ENCODE results near the gene ACD. TPM values are rescaled to one million over a fixed set of nuclear protein-coding genes. Genes with fewer than 3 reads are reported as not detected.

The ACD gene
- total RNA-seq, 4 donors from 2014 or later: 20.9 to 33.7 (median 24.4) TPM

- 10 to 12% methylated on average over 2 to 7 of the region's 35 CpGs for WGBS, 2 donors (ENCODE audit: low coverage in 1 of 2)
These were observed 11.2 kb downstream of the ACD start for GRCh38 chr16:67648764-67649407.

DNA sequence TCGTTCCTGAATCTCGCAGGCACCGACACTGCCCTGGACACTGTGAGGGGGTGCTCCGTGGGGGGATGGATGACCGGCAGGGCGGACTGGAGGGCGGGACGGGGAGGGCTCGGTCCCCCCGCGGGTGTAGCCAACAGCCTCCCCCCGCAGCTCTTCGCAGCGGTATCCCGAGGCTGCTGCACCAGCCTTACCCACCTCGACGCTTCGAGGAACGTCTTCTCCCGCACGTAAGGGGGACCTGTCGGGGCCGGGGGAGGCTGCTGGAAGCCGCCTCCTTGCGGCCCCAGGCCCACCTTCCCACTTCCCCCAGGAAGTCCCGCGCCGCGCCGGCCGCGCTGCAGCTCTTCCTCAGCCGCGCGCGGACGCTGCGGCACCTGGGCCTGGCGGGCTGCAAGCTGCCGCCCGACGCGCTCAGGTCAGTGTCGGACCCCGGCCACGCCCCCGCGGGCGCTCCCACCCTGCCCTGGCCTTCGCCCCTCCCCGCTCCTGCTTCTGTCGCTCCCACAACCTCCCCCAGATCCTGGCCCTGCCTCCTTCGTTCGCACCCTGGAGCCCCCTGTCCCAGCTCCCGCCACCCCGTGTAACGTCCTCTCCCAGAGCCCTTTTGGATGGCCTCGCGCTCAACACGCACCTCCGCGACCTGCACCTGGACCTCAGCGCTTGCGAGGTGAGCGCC lies 11.8 kb downstream of the ACD start:
- peaks cover under 1 to 41% (median 9%) of the 10 kb centered on the region in 3 donors for H3K4me1 ChIP-seq
- H3K36me3 ChIP-seq: no peaks in the 10 kb centered on the region
- H3K4me3 ChIP-seq: no peak overlapping the region
- no peaks in the 10 kb centered on the region for H3K9me3 ChIP-seq
- TF ChIP-seq POLR2A (IDR thresholded peaks at IDR 0.05) (no peak), POLR2AphosphoS5 (IDR thresholded peaks at IDR 0.05) (no peak), CTCF (IDR thresholded peaks at IDR 0.05) (no peak), EP300 (IDR thresholded peaks at IDR 0.05) (no peak)
- 10% methylated on average over 9 of the region's 65 CpGs; no CpG with 5 or more reads in 1 of the 2 donors for WGBS, 2 donors (ENCODE audit: low coverage in 1 of 2)
- no peak for ATAC-seq
- peaks cover 92% of the 10 kb centered on the region for H3K27me3 ChIP-seq
- no peak overlapping the region for H3K27ac ChIP-seq

More at GRCh38 chr16:67648764-67649407, 11.2 kb downstream of the ACD start:
- Histone ChIP-seq H3K27me3 (peaks cover 98% of the 10 kb centered on the region), H3K4me3 (no peak overlapping the region), H3K36me3 (no peaks in the 10 kb centered on the region), H3K27ac (no peak overlapping the region), H3K4me1 (peaks cover 5 to 47% (median 15%) of the 10 kb centered on the region in 3 donors), H3K9me3 (no peaks in the 10 kb centered on the region)
- ATAC-seq: no peak
- no peak for TF ChIP-seq CTCF (IDR thresholded peaks at IDR 0.05)
- no peak for TF ChIP-seq POLR2A (IDR thresholded peaks at IDR 0.05)
- no peak for TF ChIP-seq EP300 (IDR thresholded peaks at IDR 0.05)
- no peak for TF ChIP-seq POLR2AphosphoS5 (IDR thresholded peaks at IDR 0.05)

DNA sequence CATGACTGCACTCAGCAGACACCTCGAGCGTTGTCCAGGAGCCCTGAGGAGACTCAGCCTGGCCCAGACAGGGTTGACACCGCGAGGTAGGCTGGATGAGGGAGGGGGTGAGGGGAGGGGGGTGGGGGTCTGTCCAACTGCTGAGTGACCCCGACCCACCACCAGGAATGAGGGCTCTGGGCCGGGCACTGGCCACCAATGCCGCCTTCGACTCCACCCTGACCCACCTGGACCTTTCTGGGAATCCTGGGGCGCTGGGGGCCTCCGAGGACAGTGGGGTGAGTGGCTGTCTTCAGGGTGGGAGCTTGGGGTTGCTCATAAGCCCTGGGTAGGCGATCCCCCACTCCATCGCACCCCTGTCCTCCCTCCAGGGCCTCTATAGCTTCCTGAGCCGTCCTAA lies 12.4 kb downstream of the ACD start:
- no peak overlapping the region for H3K4me3 ChIP-seq
- no peaks in the 10 kb centered on the region for H3K36me3 ChIP-seq
- no peak for ATAC-seq
- WGBS, 2 donors (ENCODE audit: low coverage in 1 of 2): 85% methylated on average over 5 of the region's 13 CpGs; no CpG with 5 or more reads in 1 of the 2 donors
- H3K9me3 ChIP-seq: no peaks in the 10 kb centered on the region
- no peak overlapping the region for H3K27ac ChIP-seq
- H3K4me1 ChIP-seq: peaks cover 0 to 38% (median 7%) of the 10 kb centered on the region in 3 donors
- no peak for TF ChIP-seq CTCF (IDR thresholded peaks at IDR 0.05)
- TF ChIP-seq POLR2A (IDR thresholded peaks at IDR 0.05): no peak
- no peak for TF ChIP-seq EP300 (IDR thresholded peaks at IDR 0.05)
- TF ChIP-seq POLR2AphosphoS5 (IDR thresholded peaks at IDR 0.05): no peak
- peaks cover 86% of the 10 kb centered on the region for H3K27me3 ChIP-seq

- Histone ChIP-seq H3K27ac (no peak overlapping the region), H3K4me3 (no peak overlapping the region), H3K4me1 (peaks cover 0 to 40% (median 7%) of the 10 kb centered on the region in 3 donors), H3K36me3 (no peaks in the 10 kb centered on the region), H3K27me3 (peaks cover 81% of the 10 kb centered on the region), H3K9me3 (no peaks in the 10 kb centered on the region)
- WGBS, 2 donors (ENCODE audit: low coverage in 1 of 2): no CpG with 5 or more reads among the region's 15 CpGs
- no peak for ATAC-seq
- TF ChIP-seq EP300 (IDR thresholded peaks at IDR 0.05) (no peak), POLR2A (IDR thresholded peaks at IDR 0.05) (no peak), CTCF (IDR thresholded peaks at IDR 0.05) (no peak), POLR2AphosphoS5 (IDR thresholded peaks at IDR 0.05) (no peak)
These were observed 12.9 kb downstream of the ACD start for GRCh38 chr16:67647111-67647651.

Measured in gastroesophageal sphincter (tissue), 4 donors.